Measurements from ENCODE around the gene FATE1.
"Not testable (repeated sequence)": the region's sequence is repeated elsewhere in the genome, so short reads cannot be mapped to it uniquely, and the experiment has no call there.

FATE1 gene, protein sequence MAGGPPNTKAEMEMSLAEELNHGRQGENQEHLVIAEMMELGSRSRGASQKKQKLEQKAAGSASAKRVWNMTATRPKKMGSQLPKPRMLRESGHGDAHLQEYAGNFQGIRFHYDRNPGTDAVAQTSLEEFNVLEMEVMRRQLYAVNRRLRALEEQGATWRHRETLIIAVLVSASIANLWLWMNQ

DNA sequence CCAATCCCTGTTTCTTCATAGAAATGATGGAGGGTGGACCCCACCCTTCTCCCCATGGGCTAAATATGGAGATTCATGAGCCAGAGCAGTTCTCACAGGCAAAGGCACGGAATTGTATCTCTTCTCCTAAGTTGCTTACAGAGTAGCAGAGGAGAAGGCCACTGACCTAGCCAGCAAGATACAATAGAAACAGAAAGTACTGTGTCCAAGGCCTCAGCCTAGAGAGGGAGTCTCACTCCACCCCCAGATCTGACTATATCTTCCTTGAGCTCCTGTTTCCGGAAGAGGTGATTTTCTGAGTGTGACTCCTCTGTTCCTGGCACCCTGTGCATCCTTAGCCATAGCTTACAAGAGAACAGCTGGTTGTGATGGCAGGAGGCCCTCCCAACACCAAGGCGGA is at the start of gene FATE1:
Gene FATE1, plus strand, starts transcription at position 284 of the 400 bp plus-strand sequence. Its CDS starts 85 bp downstream, at position 369.
- no peak for DNase-seq (ENCODE audit: low read depth in 3 of 3, low spot score in 1 of 3)

DNA sequence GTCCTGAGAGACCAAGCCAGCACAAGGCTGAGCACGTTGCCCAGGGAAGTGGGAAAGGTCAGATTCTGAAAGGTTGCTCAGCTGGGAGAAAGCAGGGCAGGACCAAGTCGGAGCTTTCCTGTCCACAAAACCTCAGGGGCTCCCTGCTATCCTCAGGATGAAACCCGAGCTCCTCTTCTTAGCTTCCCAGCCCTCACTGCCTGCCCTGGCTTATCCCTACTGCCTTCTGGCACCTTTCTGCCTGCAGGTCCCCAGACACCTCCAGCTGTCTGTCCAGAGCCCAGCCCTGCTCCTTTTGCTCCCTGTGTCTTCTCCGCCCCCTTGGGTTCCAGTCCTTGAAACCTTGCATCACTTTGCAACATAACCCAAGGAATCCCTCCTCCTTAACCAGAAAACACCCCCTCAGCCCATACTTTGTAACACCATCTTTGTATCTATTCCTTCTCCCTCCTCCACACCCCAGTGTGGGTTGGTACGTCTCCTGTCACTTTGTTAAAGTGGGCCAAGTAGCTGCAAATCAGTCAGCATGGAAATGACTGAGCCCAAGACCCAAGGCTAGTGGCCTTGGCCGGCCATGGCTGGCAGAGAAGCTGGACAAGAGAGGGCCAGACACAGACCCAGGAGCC is 40.6 kb upstream of the FATE1 start:
- no peak for DNase-seq (ENCODE audit: low read depth in 3 of 3, low spot score in 1 of 3)

DNA sequence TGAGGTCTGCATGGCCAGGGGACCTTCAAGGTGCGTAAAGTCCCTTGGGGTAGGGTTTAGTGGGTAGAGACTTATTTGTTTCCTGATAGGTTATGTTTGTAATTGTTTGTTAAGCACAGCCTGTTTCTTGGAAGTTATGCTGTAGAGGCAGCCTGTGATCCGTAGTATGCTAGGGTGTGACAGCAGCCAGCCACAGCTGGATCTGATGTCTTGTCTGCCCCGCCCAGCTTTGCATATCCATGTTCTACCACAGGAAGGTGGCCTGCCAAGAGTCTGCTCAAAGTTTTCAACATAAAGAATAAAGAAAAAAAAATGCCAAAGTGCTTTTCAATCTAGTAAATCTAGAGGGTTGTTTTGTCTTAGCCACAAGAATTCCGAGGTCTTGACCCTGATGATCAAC is 39.6 kb upstream of the FATE1 start:
- no peak for DNase-seq (ENCODE audit: low read depth in 3 of 3, low spot score in 1 of 3)

DNA sequence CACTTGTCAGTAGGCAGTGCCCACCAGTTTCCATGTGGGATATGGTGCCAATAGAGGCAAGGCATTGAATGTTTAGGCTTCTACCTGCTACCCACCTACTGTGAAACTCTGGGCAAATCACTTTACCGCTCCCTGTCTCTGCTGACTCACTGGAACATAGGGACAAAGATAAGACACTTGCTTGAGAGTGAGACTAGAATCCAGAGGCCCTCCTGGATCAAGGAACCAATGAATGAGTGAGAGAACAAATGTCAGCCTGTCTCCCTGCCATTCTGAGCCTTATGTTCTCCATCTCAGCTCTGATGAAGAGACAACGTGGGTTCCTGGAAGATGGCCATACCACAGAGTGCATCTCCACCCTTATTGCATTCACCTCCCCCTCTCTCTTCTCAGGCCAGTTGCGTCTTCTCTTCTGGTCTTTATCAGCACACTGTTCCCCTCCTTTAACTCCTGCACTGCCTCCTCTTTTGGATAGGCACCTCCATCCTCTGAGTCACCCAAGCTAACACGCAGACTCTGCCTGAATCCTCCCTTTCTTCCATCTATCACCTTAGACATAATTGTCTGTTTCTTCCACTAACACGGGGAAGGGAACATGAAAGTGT is 35.9 kb upstream of the FATE1 start:
- no peak for DNase-seq (ENCODE audit: low read depth in 3 of 3, low spot score in 1 of 3)

DNA sequence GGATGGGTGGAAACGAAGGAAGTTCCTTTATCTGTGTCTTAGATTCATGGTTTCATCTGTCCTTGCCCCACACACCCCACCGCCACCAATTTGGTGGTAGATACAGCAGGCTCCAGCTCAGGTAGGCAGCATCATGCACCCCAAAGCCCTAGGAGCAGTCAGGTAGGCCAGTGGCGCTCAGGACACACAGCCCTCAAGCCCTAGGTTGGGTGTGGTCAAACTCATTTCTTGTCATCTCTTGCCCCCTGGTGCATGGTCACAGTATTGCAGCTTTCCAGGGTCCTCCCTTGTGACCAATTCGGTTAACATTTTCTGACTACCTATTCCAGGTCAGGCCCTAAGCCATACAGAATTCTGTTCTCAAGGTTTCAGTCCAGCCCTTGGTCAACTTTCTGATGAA is 35.0 kb upstream of the FATE1 start:
- peak in 1 of 3 donors; percentile 41 for DNase-seq (ENCODE audit: low read depth in 3 of 3, low spot score in 1 of 3)

DNA sequence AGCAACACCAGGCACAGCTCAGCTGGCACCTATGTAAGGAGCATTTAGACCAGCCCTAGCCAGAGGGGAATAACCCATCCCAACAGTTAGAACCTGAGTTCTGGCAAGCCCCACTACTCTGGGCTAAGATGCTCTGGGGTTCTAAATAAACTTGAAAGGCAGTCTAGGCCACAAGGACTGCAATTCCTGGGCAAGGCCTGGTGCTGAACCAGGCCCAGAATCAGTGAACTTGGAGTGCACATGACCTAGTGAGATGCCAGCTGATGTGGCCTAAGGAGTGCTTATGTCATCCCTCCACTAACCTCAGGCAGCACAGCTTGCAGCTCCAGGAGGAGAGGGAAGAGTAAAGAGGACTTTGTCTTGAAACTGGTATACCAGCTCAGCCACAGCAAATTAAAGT is 28.2 kb upstream of the FATE1 start:
- DNase-seq (ENCODE audit: low read depth in 3 of 3, low spot score in 1 of 3): no peak

DNA sequence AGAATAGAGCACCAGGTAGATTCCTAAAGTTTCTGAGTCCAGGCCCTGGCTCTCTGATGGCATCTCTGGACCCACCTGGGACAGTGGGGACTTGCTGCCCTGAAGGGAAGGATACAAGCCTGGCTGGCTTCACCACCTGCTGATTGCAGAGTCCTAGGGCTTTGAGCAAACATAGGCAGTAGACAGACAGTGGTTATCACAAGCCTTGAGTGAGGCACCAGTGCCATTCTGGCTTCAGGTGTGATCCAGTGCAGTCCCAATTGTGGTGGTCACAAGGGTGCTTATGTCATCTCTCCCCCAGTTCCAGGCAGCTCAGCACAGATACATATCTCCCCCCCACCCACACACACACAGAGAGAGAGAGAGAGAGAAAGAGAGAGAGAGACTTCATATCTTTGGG is 27.1 kb upstream of the FATE1 start:
- DNase-seq (ENCODE audit: low read depth in 3 of 3, low spot score in 1 of 3): no peak

DNA sequence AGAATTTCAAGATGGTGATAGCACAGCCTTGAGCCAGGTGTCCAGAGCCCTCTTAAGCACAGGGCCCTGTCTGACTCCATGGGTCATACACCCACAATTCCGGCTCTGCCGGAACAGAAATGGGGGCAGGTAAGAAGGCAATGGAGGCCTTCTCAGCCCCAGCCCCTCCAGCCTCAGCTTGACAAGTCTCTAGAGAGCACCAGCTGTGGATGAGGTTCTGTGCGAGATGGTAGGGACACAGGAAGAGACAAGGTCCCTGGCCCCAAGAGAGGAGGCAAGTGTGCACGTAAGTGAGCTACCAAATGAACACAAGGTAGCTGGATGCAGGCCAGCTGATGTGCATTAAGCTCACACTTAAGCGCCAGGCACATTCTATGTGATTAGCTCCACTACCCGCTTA is 23.0 kb upstream of the FATE1 start:
- no peak for DNase-seq (ENCODE audit: low read depth in 3 of 3, low spot score in 1 of 3)

DNA sequence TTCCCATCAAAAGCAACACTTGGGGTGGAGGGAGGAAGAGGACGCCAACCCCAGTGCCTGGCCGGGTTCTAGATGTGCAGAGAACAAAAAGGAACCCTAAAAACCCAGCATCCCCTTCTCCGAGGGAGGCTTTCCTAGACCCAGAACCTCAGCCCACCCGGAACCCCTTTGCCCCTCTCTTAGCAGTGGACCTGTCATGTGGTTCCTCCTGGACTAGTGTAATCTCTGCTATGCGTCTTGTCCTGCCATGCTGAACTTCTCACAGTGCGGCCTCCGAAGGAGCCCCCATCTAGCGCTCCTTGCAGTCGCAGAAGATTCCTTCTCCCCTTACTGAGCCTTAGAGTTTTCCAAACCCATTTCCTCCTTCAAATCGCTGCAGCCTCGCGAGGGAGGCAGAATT is 21.7 kb upstream of the FATE1 start:
- DNase-seq (ENCODE audit: low read depth in 3 of 3, low spot score in 1 of 3): no peak

DNA sequence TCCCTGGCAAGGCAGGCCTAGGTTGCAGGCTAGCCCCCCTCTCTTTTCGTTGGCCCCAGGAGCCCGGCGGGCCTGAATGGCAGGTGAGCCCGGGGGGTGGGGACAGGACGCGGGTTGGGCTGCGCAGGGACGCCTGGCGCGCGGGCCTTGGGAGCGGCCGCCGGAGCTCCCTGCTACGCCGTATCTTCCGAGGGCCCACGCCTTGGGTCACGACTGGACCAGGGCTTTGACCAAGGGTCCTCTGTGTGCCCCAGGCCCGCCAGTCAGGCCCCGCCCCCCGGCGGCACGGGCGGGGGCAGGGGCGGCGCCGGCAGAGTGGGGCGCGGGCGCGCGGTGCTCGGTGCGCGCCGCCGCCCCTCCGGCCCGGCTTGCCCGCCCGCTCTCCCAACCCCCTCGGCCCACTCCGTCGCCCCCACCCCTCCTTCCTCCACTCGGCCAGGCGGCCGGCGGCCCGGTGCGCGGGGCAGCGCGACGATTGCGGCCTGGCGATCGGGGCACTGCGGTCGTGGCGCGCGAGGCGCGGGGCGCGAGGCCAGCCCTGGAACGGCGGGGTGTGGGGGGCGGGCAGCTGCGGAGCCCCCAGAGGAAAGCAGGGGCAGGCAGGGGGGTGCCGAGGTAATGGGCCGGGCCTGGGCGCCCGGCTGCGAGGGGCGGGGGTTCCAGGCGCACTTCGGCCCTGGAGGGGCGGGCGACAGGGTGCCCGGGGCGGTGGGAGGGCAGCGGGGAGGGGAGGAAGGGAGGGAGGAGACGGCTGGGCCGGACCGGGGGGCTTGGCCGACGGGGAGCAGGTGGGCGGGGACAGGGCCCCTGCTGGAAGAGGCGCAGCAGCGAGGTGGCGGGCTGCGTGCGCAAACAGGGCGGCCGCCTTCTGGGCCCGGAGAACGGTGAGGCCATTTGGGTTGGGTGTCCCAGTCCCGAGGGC is 20.9 kb upstream of the FATE1 start, which contains the start of gene PRRG3:
Gene PRRG3, plus strand, starts transcription at position 798 of the 922 bp plus-strand sequence. CDS start 3,357 bp downstream, outside the sequence.
- DNase-seq (ENCODE audit: low read depth in 3 of 3, low spot score in 1 of 3): no peak

DNA sequence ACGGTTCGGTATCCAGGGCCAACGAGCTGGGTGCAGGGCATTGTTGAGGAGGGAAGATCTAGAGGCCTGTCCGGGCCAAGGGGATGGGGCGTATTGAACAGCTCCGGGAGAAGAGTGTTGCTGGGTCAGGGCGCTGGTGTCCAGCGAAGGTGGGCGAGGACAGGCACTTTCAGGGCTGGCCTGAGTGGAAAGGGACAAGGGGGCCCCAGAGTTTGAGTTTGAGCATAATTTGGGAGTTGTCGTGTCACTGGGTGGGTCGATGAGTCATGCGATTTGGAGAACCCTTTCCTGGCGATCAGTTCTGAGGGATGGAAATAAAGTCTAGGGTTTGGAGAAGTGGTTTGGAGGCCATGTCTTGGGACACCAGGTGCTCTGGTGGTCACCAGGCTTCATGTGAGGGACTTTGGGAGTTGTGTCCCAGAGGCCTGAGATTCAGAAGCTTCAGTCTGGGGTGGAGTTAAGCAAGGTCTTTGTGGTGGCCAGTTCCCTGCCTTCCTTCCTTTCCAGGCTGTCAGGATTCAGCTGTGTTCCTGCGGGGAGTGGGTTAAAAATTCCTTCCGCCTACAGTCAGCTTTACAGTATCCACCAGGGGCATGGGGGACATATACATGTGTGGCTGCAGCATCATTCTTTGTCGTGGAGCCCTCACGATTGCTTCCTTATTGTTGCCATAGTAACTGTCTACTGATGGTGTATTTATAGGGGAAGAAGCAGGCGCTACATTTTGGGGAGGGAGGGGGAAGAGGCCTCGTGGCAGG is 20.1 kb upstream of the FATE1 start:
- no peak for DNase-seq (ENCODE audit: low read depth in 3 of 3, low spot score in 1 of 3)

DNA sequence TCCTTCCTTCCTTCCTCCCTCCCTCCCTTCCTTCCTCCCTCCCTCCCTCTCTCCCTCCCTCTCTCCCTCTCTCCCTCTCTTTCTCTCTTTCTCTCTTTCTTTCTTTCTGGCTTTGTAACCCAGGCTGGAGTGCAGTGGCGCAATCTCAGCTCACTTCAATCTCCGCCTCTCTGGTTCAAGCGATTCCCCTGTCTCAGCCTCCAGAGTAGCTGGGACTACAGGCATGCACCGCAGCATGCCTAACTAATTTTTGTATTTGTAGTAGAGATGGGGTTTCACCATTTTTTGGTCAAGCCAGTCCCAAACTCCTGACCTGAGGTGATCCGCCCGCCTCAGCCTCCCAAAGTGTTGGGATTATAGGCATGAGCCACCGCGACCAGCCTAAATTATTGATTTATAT is 18.8 kb upstream of the FATE1 start:
- not testable (repeated sequence) for DNase-seq (ENCODE audit: low read depth in 3 of 3, low spot score in 1 of 3)

DNA sequence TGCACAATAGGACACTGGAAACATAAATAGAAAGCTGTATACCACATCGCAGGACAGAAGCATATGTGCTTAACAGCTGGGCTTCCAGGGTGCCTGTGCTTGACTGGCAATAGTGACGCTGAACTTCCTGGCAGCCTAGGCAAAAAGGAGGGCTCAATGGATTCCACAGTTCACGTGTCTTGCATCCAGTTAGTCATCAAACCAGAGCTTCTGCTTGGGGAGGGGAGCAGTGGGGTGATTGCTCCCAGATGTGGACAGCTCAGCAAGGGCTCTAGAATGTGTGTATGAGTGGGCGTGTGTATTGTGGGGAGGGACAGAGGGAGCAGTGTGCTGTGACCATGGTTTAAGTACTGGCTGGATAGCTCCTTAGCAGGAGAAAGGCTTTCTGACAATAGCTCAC is 18.3 kb upstream of the FATE1 start:
- DNase-seq (ENCODE audit: low read depth in 3 of 3, low spot score in 1 of 3): no peak

DNA sequence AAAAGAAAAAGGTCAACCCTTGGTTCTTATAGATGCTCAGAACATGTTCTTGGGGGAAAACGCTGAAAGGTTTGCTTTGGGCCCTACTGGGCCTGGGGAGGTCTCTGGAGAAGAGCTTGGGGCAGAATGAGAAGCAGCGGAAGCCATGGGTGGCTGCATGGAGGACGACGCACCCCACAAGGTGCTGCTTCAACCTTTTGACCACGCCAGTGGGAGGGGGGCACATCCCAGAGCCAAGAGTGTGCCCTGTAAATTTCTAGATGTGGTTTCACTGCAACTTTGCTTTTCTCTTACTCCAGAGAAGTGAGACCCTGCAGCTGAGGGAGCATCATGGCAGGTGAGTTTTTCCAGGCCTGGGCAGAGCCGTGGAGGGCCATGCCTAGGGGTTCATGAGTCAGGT is 17.4 kb upstream of the FATE1 start:
- DNase-seq (ENCODE audit: low read depth in 3 of 3, low spot score in 1 of 3): no peak

DNA sequence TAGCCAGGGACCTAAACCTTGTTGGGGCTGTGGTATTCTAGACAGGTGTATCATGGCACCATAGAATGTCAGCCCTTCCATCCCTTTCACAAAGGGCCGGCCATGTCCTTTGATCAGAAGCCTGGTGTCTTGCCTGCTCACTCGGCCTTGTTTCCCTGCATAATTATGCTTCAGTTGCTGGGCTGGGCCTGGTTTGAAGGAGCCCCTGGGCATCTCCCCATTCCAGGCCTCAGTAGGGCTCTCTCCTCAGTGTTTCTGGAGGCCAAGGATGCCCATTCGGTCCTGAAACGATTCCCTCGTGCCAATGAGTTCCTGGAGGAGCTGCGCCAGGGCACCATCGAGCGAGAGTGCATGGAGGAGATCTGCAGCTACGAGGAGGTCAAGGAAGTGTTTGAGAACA is 16.1 kb upstream of the FATE1 start:
- DNase-seq (ENCODE audit: low read depth in 3 of 3, low spot score in 1 of 3): no peak

DNA sequence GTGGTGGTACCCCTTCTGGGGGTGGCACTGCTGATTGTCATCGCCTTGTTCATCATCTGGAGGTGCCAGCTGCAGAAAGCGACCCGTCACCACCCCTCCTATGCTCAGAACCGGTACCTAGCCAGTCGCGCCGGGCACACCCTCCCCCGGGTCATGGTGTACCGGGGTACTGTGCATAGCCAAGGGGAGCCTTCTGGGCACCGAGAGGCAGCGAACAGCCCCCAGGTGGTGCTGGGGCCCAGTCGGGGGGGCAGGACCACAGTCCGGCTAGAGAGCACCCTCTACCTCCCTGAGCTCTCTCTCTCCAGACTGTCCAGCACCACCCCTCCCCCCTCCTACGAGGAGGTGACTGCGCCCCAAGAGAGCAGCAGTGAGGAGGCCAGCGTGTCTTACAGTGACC is 15.3 kb upstream of the FATE1 start:
- no peak for DNase-seq (ENCODE audit: low read depth in 3 of 3, low spot score in 1 of 3)

DNA sequence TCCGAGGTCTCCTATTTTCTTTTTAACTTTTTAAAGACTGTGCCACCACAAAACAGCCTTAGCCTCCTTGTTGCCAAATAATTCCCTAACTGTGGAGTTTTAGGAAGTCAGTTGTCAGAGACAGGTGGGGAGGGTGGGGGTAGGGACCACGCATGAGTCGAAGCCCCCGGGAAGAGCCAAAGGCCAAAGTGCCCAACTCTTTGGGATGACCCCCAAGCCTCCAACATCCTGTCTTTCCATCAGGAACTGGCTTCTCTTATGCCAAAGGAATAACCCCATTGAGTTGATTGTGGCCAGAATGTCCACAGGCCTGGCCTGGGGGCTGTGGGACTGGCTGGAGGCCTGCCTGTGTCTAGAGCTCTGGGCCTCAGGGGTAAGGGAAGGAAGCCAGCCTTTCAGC is 14.8 kb upstream of the FATE1 start:
- DNase-seq (ENCODE audit: low read depth in 3 of 3, low spot score in 1 of 3): no peak

DNA sequence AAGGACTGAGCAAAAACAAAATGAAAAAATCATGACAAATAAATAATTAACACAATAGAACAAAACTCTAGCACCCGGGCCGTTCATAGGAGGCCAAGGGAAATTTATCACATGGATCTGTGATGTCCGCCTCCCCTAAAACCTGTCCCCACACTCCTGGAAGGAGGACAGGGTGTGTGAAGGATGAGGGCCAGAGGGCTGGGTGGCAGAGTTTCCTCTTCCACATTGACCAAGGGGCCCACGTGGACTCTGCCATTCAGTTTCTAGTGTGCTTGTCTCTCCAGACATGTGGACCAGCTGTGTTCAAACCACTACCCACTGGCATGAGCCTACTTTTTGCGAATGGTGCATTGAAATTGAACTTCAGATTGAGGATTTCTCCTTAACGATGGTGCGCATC is 14.3 kb upstream of the FATE1 start:
- no peak for DNase-seq (ENCODE audit: low read depth in 3 of 3, low spot score in 1 of 3)

DNA sequence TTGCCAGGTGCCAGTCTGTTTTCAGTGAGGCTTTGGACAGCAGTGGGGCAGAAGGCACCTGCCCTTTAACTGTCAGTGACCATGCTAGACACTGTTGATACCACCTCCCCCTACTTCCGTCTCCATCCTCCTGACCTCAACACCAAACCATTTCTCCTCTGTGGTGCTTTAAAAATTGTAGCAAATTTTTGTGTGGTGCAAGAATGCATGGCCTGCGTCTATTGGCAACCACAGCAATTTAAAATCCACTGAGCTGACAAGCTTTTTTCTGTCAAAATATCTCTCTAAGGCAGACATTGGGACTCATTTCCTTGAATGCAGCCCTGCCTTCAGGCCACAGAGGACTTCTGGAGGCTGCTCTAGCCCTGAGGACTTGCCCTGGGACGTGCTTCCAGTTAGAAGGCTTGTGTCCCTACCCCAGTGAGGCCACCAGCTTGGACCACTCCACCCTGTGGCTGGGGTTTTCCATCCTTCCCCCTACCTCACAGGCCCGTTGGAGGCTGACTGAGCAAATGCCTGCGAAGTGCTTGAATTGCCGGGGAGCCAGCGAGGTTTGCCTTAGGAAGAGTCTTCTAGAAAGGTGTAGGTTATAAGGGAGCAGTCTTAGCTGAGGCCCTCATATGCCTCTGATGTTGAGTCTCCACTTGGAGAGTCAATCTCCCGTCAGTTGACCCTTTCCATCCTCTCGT is 13.7 kb upstream of the FATE1 start:
- no peak for DNase-seq (ENCODE audit: low read depth in 3 of 3, low spot score in 1 of 3)

DNA sequence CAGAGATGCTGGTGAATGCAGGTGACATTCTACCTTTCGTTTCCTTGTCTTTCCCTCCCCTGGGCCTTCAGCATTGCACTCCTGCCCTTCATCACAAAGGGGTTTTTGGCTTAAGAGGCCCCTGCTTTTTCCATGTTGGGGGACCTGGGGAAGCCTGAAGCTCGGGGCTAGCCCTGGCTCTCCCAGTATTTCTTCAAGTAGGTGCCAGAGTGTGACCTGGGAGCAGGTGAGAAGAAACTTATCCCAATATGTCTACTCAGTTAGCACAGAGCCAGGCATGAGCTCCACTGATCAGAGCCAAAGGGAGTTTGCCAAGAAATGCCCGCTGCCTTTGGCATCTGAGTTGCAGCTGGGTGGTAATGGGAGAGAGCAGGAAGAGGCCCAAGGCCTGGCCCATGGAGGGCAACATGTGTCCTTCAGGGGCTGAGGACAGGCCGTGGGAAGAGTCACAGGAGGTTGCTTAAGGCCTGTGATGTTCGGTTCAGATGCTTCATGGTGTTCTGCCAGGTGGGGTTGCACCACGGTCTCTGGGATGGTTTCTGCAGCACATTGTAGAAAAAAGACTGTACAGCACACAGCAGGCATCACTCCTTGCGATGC is 13.0 kb upstream of the FATE1 start:
- DNase-seq (ENCODE audit: low read depth in 3 of 3, low spot score in 1 of 3): no peak
